ENCODE results near the gene DAZL. TPM values are rescaled to one million over a fixed set of nuclear protein-coding genes. Genes with fewer than 3 reads are reported as not detected.
A peak's percentile ranks its signal among the peaks of the same experiment; 100 is the strongest.

Gene DAZL
- polyA plus RNA-seq (2013, experiment 1 of 2): 0.07 TPM
- polyA plus RNA-seq (2013, experiment 2 of 2): not detected

GRCh38 chr3:16604887-16605602, at the start of gene DAZL:
TSS of gene DAZL (minus strand) at chr3:16605423. CDS start at chr3:16605205, 218 bp downstream.
- no peak within 1 kb of the TSS for H3K9ac ChIP-seq (ENCODE audit: low read depth, low read length, poor library complexity)
- no peak within 1 kb of the TSS for H3K4me2 ChIP-seq (ENCODE audit: insufficient read depth, low read length, poor library complexity, severe bottlenecking)
- DNase-seq (ENCODE audit: low spot score): no peak
- no peak within 1 kb of the TSS for H3K23ac ChIP-seq (ENCODE audit: low read depth, low read length, poor library complexity)
- no peak within 1 kb of the TSS for H3K27ac ChIP-seq (replicated peaks; ENCODE audit: low read length)
- H2AFZ ChIP-seq (ENCODE audit: low read length): no peak within 1 kb of the TSS
- H4K8ac ChIP-seq (ENCODE audit: low read depth, low read length): no peak within 1 kb of the TSS
- H4K91ac ChIP-seq (ENCODE audit: low read depth, low read length, poor library complexity): no peak within 1 kb of the TSS
- peak within 1 kb of the TSS; percentile 75 for H2AK5ac ChIP-seq (ENCODE audit: low read depth, low read length)
- peaks cover 0 to 5% of the 10 kb centered on the region in 2 donors for H3K9me3 ChIP-seq (replicated peaks in 1 of 2; ENCODE audit: control insufficient read depth in 2 of 2, insufficient read depth in 1 of 2, low read depth in 1 of 2, low read length in 2 of 2)
- H3K36me3 ChIP-seq (replicated peaks in 1 of 2; ENCODE audit: control insufficient read depth in 2 of 2, insufficient read depth in 2 of 2, low read length in 2 of 2): peaks cover 0 to 1% of the 10 kb centered on the region in 2 donors
- no peak within 1 kb of the TSS for H3K4ac ChIP-seq (ENCODE audit: low read length)
- no peak within 1 kb of the TSS for H2BK5ac ChIP-seq (ENCODE audit: low read length)
- no peak within 1 kb of the TSS for H2BK15ac ChIP-seq (ENCODE audit: low read length)
- H3K14ac ChIP-seq (ENCODE audit: low read length): peak within 1 kb of the TSS; percentile 38
- H3K4me3 ChIP-seq (ENCODE audit: low read length in 2 of 2): no peak within 1 kb of the TSS
- no peaks in the 10 kb centered on the region for H3K79me1 ChIP-seq (ENCODE audit: low read depth, low read length)
- no peak within 1 kb of the TSS for H3K18ac ChIP-seq (ENCODE audit: low read length)
- H2BK120ac ChIP-seq (ENCODE audit: low read depth, low read length): no peak within 1 kb of the TSS
- H2BK12ac ChIP-seq (ENCODE audit: low read length): peak within 1 kb of the TSS; percentile 30
- WGBS, 2 donors (ENCODE audit: extremely low coverage in 2 of 2, insufficient read length in 2 of 2, insufficient replicate concordance in 1 of 2): no CpG with 5 or more reads among the region's 63 CpGs
- no peaks in the 10 kb centered on the region for H3K27me3 ChIP-seq (ENCODE audit: control insufficient read depth in 3 of 3, insufficient read depth in 3 of 3, low read depth in 1 of 3, low read length in 3 of 3)
- no peaks in the 10 kb centered on the region for H3K4me1 ChIP-seq (ENCODE audit: control insufficient read depth in 2 of 2, insufficient read depth in 1 of 2, low read depth in 1 of 2, low read length in 2 of 2)

DNA sequence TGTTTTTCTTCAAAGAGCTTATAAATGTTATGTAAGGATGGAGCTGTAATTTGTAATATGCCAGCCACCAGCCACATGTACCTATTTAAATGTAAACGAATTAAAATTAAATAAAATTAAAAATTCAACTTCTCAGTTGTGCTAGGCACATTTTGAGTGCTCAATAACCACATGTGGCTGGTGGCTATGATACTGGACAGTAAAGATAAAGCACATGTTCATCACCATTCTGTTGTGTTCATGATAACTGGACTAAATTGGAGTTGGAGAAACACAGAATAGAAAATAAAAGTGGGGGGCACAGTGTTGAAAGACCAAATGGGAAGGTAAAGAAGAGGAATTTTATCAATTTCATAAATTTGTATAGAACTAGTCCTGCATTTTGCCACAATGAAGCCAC, 49.8 kb upstream of the DAZL start:
- no peak overlapping the region for H2BK15ac ChIP-seq (ENCODE audit: low read length)
- no peak overlapping the region for H3K27ac ChIP-seq (replicated peaks; ENCODE audit: low read length)
- H2AFZ ChIP-seq (ENCODE audit: low read length): no peak overlapping the region
- H4K8ac ChIP-seq (ENCODE audit: low read depth, low read length): no peak overlapping the region
- no peak overlapping the region for H3K14ac ChIP-seq (ENCODE audit: low read length)
- WGBS, 2 donors (ENCODE audit: extremely low coverage in 2 of 2, insufficient read length in 2 of 2, insufficient replicate concordance in 1 of 2): no CpG with 5 or more reads among the region's 1 CpG
- no peaks in the 10 kb centered on the region for H3K9me3 ChIP-seq (replicated peaks in 1 of 2; ENCODE audit: control insufficient read depth in 2 of 2, insufficient read depth in 1 of 2, low read depth in 1 of 2, low read length in 2 of 2)
- H3K36me3 ChIP-seq (replicated peaks in 1 of 2; ENCODE audit: control insufficient read depth in 2 of 2, insufficient read depth in 2 of 2, low read length in 2 of 2): peaks cover 0 to 2% of the 10 kb centered on the region in 2 donors
- H3K4me1 ChIP-seq (ENCODE audit: control insufficient read depth in 2 of 2, insufficient read depth in 1 of 2, low read depth in 1 of 2, low read length in 2 of 2): peaks cover 8% of the 10 kb centered on the region in 2 donors
- no peak overlapping the region for H4K91ac ChIP-seq (ENCODE audit: low read depth, low read length, poor library complexity)
- no peak overlapping the region for H2BK5ac ChIP-seq (ENCODE audit: low read length)
- no peak overlapping the region for H2AK5ac ChIP-seq (ENCODE audit: low read depth, low read length)
- no peak overlapping the region for H3K18ac ChIP-seq (ENCODE audit: low read length)
- no peak overlapping the region for H3K4me3 ChIP-seq (ENCODE audit: low read length in 2 of 2)
- no peak overlapping the region for H3K9ac ChIP-seq (ENCODE audit: low read depth, low read length, poor library complexity)
- no peak overlapping the region for H3K23ac ChIP-seq (ENCODE audit: low read depth, low read length, poor library complexity)
- H3K4ac ChIP-seq (ENCODE audit: low read length): no peak overlapping the region
- H3K27me3 ChIP-seq (ENCODE audit: control insufficient read depth in 3 of 3, insufficient read depth in 3 of 3, low read depth in 1 of 3, low read length in 3 of 3): no peaks in the 10 kb centered on the region
- H3K4me2 ChIP-seq (ENCODE audit: insufficient read depth, low read length, poor library complexity, severe bottlenecking): no peak overlapping the region
- H2BK120ac ChIP-seq (ENCODE audit: low read depth, low read length): no peak overlapping the region
- no peak for DNase-seq (ENCODE audit: low spot score)
- no peaks in the 10 kb centered on the region for H3K79me1 ChIP-seq (ENCODE audit: low read depth, low read length)
- no peak overlapping the region for H2BK12ac ChIP-seq (ENCODE audit: low read length)

DNA sequence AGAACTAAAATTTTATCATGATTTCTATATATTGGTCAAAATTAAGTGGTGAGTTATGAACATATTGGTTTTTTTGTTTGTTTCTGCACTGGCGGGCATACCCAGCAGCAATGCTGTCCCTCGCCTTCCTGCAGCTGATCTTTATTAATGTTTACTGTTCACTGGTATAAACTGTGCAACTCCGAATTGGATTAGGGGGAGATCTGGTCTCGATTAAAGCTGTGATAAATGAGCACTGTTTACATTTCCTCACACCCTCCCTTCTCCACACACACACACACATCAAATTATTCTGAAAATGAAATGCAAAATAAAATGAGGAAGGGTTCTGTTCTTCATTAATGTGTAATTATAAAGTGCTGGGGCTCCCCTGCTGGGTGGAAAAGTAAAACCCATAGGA, 48.5 kb upstream of the DAZL start:
- H2AFZ ChIP-seq (ENCODE audit: low read length): no peak overlapping the region
- no peak overlapping the region for H3K27ac ChIP-seq (replicated peaks; ENCODE audit: low read length)
- no peak overlapping the region for H4K91ac ChIP-seq (ENCODE audit: low read depth, low read length, poor library complexity)
- peaks cover 5 to 7% of the 10 kb centered on the region in 2 donors for H3K4me1 ChIP-seq (ENCODE audit: control insufficient read depth in 2 of 2, insufficient read depth in 1 of 2, low read depth in 1 of 2, low read length in 2 of 2)
- no peak overlapping the region for H2AK5ac ChIP-seq (ENCODE audit: low read depth, low read length)
- peaks cover 0 to 2% of the 10 kb centered on the region in 2 donors for H3K36me3 ChIP-seq (replicated peaks in 1 of 2; ENCODE audit: control insufficient read depth in 2 of 2, insufficient read depth in 2 of 2, low read length in 2 of 2)
- H3K9ac ChIP-seq (ENCODE audit: low read depth, low read length, poor library complexity): no peak overlapping the region
- no peak overlapping the region for H2BK5ac ChIP-seq (ENCODE audit: low read length)
- no peak overlapping the region for H4K8ac ChIP-seq (ENCODE audit: low read depth, low read length)
- WGBS, 2 donors (ENCODE audit: extremely low coverage in 2 of 2, insufficient read length in 2 of 2, insufficient replicate concordance in 1 of 2): no CpG with 5 or more reads among the region's 4 CpGs
- H3K4ac ChIP-seq (ENCODE audit: low read length): no peak overlapping the region
- no peaks in the 10 kb centered on the region for H3K27me3 ChIP-seq (ENCODE audit: control insufficient read depth in 3 of 3, insufficient read depth in 3 of 3, low read depth in 1 of 3, low read length in 3 of 3)
- H2BK15ac ChIP-seq (ENCODE audit: low read length): no peak overlapping the region
- no peak overlapping the region for H3K18ac ChIP-seq (ENCODE audit: low read length)
- H3K9me3 ChIP-seq (replicated peaks in 1 of 2; ENCODE audit: control insufficient read depth in 2 of 2, insufficient read depth in 1 of 2, low read depth in 1 of 2, low read length in 2 of 2): no peaks in the 10 kb centered on the region
- no peak for DNase-seq (ENCODE audit: low spot score)
- no peak overlapping the region for H3K4me3 ChIP-seq (ENCODE audit: low read length in 2 of 2)
- no peak overlapping the region for H2BK12ac ChIP-seq (ENCODE audit: low read length)
- no peak overlapping the region for H3K14ac ChIP-seq (ENCODE audit: low read length)
- no peak overlapping the region for H3K23ac ChIP-seq (ENCODE audit: low read depth, low read length, poor library complexity)
- H3K4me2 ChIP-seq (ENCODE audit: insufficient read depth, low read length, poor library complexity, severe bottlenecking): no peak overlapping the region
- no peak overlapping the region for H2BK120ac ChIP-seq (ENCODE audit: low read depth, low read length)
- H3K79me1 ChIP-seq (ENCODE audit: low read depth, low read length): no peaks in the 10 kb centered on the region

DNA sequence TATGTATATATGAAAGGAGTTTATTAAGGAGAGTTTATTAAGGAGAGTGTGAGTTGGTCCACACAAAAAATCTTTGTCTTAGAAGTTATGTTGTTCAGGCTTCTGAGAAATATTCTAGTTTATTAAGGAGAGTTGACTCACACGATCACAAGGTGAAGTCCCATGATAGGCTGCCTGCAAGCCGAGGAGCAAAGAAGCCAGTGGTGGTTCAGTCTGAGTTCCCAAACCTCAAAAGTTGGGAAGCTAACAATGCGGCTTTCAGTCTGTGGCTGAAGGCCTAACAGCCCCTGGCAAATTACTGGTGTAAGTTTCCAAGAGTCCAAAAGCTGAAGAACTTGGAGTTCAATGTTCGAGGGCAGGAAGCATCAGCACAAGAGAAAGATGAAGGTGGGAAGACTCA, 42.4 kb upstream of the DAZL start:
- H3K14ac ChIP-seq (ENCODE audit: low read length): no peak overlapping the region
- no peak overlapping the region for H2BK15ac ChIP-seq (ENCODE audit: low read length)
- no peak overlapping the region for H4K8ac ChIP-seq (ENCODE audit: low read depth, low read length)
- H3K27ac ChIP-seq (replicated peaks; ENCODE audit: low read length): no peak overlapping the region
- no peak overlapping the region for H2BK5ac ChIP-seq (ENCODE audit: low read length)
- no peaks in the 10 kb centered on the region for H3K79me1 ChIP-seq (ENCODE audit: low read depth, low read length)
- H3K4ac ChIP-seq (ENCODE audit: low read length): no peak overlapping the region
- no peak overlapping the region for H2AK5ac ChIP-seq (ENCODE audit: low read depth, low read length)
- no peak overlapping the region for H4K91ac ChIP-seq (ENCODE audit: low read depth, low read length, poor library complexity)
- no peaks in the 10 kb centered on the region for H3K4me1 ChIP-seq (ENCODE audit: control insufficient read depth in 2 of 2, insufficient read depth in 1 of 2, low read depth in 1 of 2, low read length in 2 of 2)
- no peak overlapping the region for H3K18ac ChIP-seq (ENCODE audit: low read length)
- DNase-seq (ENCODE audit: low spot score): no peak
- H3K27me3 ChIP-seq (ENCODE audit: control insufficient read depth in 3 of 3, insufficient read depth in 3 of 3, low read depth in 1 of 3, low read length in 3 of 3): no peaks in the 10 kb centered on the region
- H3K4me3 ChIP-seq (ENCODE audit: low read length in 2 of 2): no peak overlapping the region
- no peak overlapping the region for H3K9ac ChIP-seq (ENCODE audit: low read depth, low read length, poor library complexity)
- no peak overlapping the region for H2BK120ac ChIP-seq (ENCODE audit: low read depth, low read length)
- H3K9me3 ChIP-seq (replicated peaks in 1 of 2; ENCODE audit: control insufficient read depth in 2 of 2, insufficient read depth in 1 of 2, low read depth in 1 of 2, low read length in 2 of 2): no peaks in the 10 kb centered on the region
- H2BK12ac ChIP-seq (ENCODE audit: low read length): no peak overlapping the region
- H3K36me3 ChIP-seq (replicated peaks in 1 of 2; ENCODE audit: control insufficient read depth in 2 of 2, insufficient read depth in 2 of 2, low read length in 2 of 2): no peaks in the 10 kb centered on the region
- WGBS, 2 donors (ENCODE audit: extremely low coverage in 2 of 2, insufficient read length in 2 of 2, insufficient replicate concordance in 1 of 2): no CpG with 5 or more reads among the region's 4 CpGs
- H2AFZ ChIP-seq (ENCODE audit: low read length): no peak overlapping the region
- no peak overlapping the region for H3K4me2 ChIP-seq (ENCODE audit: insufficient read depth, low read length, poor library complexity, severe bottlenecking)
- no peak overlapping the region for H3K23ac ChIP-seq (ENCODE audit: low read depth, low read length, poor library complexity)

Measured in neuronal stem cell (in vitro differentiated cells).